GM19023 (cell line): ENCODE data around the gene GIMAP1.

Experiments
- ATAC-seq: cut with Tn5 transposase; IDR thresholded peaks from one replicate; pipeline ENCODE4 v1.9.1; 2021; ENCODE audit warnings: mild to moderate bottlenecking, moderate library complexity; ENCODE audit not compliant: unreplicated experiment

The GIMAP1 gene

GRCh38 chr7:150745876-150746275, 29.5 kb downstream of the GIMAP1 start:
- no peak for ATAC-seq

DNA sequence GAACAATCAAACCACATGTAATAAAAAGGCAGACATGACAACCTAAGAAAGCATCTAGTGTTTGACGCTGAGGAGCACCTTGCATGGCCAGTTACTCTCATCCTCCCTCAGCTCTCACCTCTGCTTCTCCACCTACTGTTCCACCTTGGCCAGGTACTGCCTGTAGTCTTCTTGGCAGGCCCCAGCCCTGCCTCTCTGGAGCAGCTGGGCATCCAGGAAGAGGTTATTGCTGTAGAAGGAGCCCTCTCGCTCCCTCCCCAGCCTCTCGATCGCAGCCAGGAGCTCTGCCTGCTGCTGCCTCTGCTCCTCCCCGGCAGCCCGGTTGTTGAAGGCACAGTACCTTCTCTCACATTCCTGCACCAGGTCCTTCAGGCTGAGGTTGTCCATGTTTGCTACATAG, 30.5 kb downstream of the GIMAP1 start:
- ATAC-seq: no peak

- no peak for ATAC-seq
Measured at GRCh38 chr7:150748376-150748775, 32.0 kb downstream of the GIMAP1 start.

DNA sequence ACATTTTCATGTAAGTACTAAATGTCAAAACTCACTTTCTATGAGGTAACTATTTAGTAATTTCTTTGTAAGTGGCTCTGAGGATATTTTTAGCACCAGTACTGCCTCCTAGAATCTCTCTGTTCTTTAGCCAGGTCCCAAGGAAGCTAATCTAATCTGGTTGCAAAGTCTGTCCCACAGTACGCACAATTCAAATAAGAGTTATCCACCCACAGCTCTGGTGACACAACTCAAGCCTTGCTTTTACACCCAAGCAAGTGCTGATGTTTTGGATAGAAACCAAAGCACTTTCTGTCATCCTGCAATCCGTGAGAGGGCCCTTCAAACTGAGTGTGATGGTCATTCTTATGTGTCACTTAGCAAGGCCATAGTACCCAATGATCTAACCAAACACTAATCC, 35.3 kb downstream of the GIMAP1 start:
- no peak for ATAC-seq

- ATAC-seq: no peak
Measured at GRCh38 chr7:150753239-150753638, 36.8 kb downstream of the GIMAP1 start.

DNA sequence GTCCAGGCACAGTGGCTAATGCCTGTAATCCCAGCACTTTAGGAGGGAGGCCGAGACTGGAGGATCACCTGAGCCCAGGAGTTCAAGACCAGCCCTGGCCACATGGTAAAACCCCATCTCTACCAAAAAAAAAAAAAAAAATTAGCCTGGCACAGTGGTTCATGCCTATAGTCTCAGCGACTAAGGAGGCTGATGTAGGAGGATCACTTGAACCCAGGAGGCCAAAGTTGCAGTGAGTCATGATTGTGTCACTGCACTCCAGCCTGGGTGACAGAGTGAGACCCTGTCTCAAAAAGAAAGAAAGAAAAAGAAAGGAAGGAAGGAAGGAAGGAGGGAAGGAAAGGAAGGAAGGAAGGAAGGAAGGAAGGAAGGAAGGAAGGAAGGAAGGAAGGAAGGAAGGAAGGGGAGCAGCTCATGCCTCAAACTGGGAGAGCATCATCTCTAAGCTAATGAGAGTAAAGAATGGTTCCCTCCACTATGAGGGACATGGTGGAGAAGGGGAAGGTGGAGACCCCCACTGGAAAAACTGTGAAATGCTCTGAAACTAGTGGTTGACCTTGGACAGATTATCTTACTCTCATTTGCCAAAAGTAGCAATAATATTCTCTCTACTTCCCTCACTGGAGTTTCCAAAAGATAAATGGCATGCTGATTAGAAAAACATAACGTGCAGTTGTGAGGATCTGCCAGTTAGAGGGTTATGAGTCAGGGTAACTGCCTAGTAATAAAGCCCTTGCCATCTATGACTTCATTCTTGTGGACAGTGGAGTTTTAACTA, 37.6 kb downstream of the GIMAP1 start:
- no peak for ATAC-seq

DNA sequence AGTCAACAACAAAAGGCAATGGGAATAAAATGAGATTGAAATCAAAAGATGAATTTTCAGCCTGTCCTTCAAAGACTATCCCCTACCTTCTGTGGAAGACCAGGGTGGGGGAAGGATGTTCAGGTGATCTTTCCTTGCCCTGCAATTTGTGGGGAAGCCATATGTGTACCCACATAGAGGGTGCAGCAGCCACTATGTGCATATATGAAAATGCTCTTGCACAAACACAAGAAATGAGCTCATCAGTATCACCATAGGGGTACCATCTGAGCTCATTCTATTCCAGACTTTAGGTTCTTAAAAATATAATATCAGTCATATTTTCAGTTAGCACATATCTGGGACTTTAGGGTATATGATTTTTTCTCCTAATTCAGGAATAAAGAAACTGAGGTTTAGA, 38.5 kb downstream of the GIMAP1 start:
- no peak for ATAC-seq

DNA sequence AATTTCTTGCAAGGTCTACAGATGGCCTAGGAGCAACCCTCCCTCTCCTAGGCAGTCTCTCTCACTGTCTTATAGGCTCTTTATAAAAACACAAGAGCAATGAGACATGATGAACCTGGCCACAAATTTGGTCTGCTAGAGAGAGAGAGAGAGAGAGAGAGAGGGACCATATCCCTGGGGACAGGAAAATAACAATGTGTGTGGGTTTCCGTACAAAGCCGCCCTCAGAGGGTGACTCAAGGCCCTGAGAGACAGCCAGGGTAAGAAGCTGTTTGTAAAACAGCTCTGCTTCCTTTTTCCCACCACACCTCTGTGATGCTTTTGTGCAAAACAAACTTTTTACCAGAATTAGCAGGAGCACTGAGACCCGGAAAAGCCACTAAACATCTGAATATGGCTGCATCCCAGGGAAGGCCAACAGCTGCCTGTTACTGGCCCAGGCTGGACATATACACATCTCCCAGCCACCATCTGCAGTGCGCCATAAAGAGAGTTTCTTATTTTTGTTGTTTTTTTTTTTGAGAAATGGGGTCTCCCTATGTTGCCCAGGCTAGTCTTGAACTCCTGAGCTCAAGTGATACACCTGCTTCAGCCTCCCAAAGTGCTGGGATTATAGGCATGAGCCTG, 39.2 kb downstream of the GIMAP1 start:
- no peak for ATAC-seq

GRCh38 chr7:150756166-150756565, 39.8 kb downstream of the GIMAP1 start:
- no peak for ATAC-seq

DNA sequence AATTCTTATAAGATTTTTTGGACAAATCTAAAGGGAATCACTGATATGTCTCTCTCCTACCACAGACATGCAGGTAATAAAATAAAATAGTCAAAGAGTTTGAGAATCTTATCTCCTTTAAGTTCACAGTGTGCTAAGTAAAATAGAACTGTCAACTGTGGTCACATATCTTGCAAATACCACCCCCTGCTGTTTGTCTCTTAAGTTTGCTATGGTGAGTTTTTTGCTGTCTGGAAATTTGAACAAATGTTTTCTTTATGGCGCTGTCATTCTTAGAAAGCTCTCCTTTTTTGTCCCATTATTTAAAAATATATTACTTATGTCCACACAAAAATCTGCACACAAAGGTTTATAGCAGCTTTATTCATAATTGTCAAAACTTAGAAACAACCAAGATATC, 40.4 kb downstream of the GIMAP1 start:
- ATAC-seq: no peak

GRCh38 chr7:150759479-150759878, 43.1 kb downstream of the GIMAP1 start:
- no peak for ATAC-seq

DNA sequence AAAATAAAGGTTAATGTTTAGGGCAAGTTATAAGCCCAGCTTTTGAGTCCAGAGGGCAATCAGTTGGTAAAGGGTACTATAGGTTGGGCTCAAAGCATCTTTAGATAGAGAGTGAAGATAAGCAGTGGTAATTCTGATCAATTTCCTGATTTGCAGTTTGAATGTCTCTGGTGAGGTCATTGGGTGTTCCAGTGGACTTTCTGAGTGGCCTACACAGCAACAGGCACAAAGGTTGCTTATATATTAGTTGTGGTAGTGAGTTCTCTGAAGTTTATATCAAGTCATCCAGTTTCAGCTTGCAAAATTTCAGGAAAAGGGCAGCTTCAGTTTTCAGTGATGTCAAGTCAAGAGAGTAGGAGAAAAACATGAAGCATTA, 49.9 kb downstream of the GIMAP1 start:
- no peak for ATAC-seq

GRCh38 chr7:150769768-150770167, 53.4 kb downstream of the GIMAP1 start:
- no peak for ATAC-seq
